DND-41 (cell line): ENCODE measurements around the gene ZSCAN12.
A peak's percentile ranks its signal among the peaks of the same experiment; 100 is the strongest.

Experiments
- ATAC-seq: fragments of 200-7000 bp; cut with Tn5 transposase; 3 replicates; pipeline ENCODE4 v1.9.1; 2021; ENCODE audit warnings: low read depth; ENCODE audit not compliant: insufficient read depth
- DNase-seq: peaks from one replicate; pipeline ENCODE4 v3.0.0-alpha.2; 2020
- H2AFZ ChIP-seq: 2 replicates; pipeline ENCODE4 v1.6.0; 2012; ENCODE audit warnings: low read depth, low read length
- H3K27ac ChIP-seq: 2 replicates; pipeline ENCODE4 v1.5.1; 2012; ENCODE audit warnings: low read length, inconsistent platforms
- H3K27me3 ChIP-seq: fragments of 200-600 bp; sonication (generic); 2 replicates; pipeline ENCODE4 v1.6.0; 2012; ENCODE audit warnings: low read length, mild to moderate bottlenecking, inconsistent platforms; ENCODE audit not compliant: insufficient read depth, poor library complexity
- H3K36me3 ChIP-seq: 2 replicates; pipeline ENCODE4 v1.5.1; 2012; ENCODE audit warnings: low read length, inconsistent platforms; ENCODE audit not compliant: insufficient read depth
- H3K4me1 ChIP-seq: 2 replicates; pipeline ENCODE4 v1.5.1; 2012; ENCODE audit warnings: mild to moderate bottlenecking, low read length; ENCODE audit not compliant: insufficient read depth
- H3K4me2 ChIP-seq: 2 replicates; pipeline ENCODE4 v1.6.0; 2012; ENCODE audit warnings: mild to moderate bottlenecking, moderate library complexity, low read length, inconsistent platforms; ENCODE audit not compliant: insufficient read depth
- H3K4me3 ChIP-seq, 2 experiments: fragments of 200-600 bp in 1 of 2; shearing (Covaris generic) in 1 of 2; 2 replicates each; pipeline ENCODE4 v1.5.1; 2012 to 2016; ENCODE audit warnings: inconsistent platforms in 2 of 2, low read length in 2 of 2, mild to moderate bottlenecking in 2 of 2, low read depth in 1 of 2, moderate library complexity in 1 of 2
- H3K79me2 ChIP-seq: 2 replicates; pipeline ENCODE4 v1.6.0; 2012; ENCODE audit warnings: low read length, inconsistent platforms; ENCODE audit not compliant: insufficient read depth
- H3K9ac ChIP-seq: 2 replicates; pipeline ENCODE4 v1.6.0; 2012; ENCODE audit warnings: low read depth, mild to moderate bottlenecking, inconsistent platforms, low read length, moderate library complexity
- H3K9me3 ChIP-seq: 2 replicates; pipeline ENCODE4 v1.5.1; 2012; ENCODE audit warnings: low read length, moderate library complexity, mild to moderate bottlenecking, inconsistent platforms; ENCODE audit not compliant: insufficient read depth, severe bottlenecking
- H4K20me1 ChIP-seq: 2 replicates; pipeline ENCODE4 v1.6.0; 2012; ENCODE audit warnings: low read length; ENCODE audit not compliant: insufficient read depth
- CTCF ChIP-seq: IDR thresholded peaks from 2 replicates; pipeline ENCODE4 v1.5.1; 2012; ENCODE audit warnings: borderline replicate concordance, low read length, moderate library complexity, mild to moderate bottlenecking; ENCODE audit not compliant: poor library complexity, severe bottlenecking; ENCODE audit errors: extremely low read depth
- EZH2 ChIP-seq: IDR thresholded peaks from 3 replicates; pipeline ENCODE4 v1.6.1; 2012; ENCODE audit warnings: borderline replicate concordance, low read depth, mild to moderate bottlenecking, moderate library complexity, low read length, inconsistent platforms; ENCODE audit not compliant: severe bottlenecking

Gene ZSCAN12

GRCh38 chr6:28343898-28344677, 55.5 kb downstream of the ZSCAN12 start:
- DNase-seq (no peak), ATAC-seq (no peak)
- Histone ChIP-seq H2AFZ (no peak overlapping the region), H3K27ac (no peak overlapping the region), H3K4me3 (no peak overlapping the region), H4K20me1 (no peaks in the 10 kb centered on the region), H3K4me1 (peaks cover 15% of the 10 kb centered on the region), H3K79me2 (no peaks in the 10 kb centered on the region), H3K27me3 (peaks cover 19% of the 10 kb centered on the region), H3K9me3 (peaks cover 7% of the 10 kb centered on the region), H3K9ac (no peak overlapping the region), H3K36me3 (no peaks in the 10 kb centered on the region), H3K4me2 (no peak overlapping the region)
- no peak for TF ChIP-seq CTCF
- no peak for TF ChIP-seq EZH2

- H4K20me1 ChIP-seq = no peaks in the 10 kb centered on the region
- TF ChIP-seq EZH2 (no peak), CTCF (no peak)
- no peak overlapping the region for H2AFZ ChIP-seq
- no peak overlapping the region for H3K27ac ChIP-seq
- H3K4me2 ChIP-seq = peak overlapping the region; percentile 38; the same call in 1 of the 2 replicates
- no peaks in the 10 kb centered on the region for H3K79me2 ChIP-seq
- ATAC-seq (no peak), DNase-seq (no peak)
- H3K4me3 ChIP-seq = no peak overlapping the region
- peaks cover 30% of the 10 kb centered on the region for H3K4me1 ChIP-seq
- H3K9me3 ChIP-seq = peaks cover 7% of the 10 kb centered on the region
- H3K36me3 ChIP-seq = no peaks in the 10 kb centered on the region
- H3K9ac ChIP-seq = no peak overlapping the region
- H3K27me3 ChIP-seq = peaks cover 3% of the 10 kb centered on the region
Observed at GRCh38 chr6:28340310-28341095, 59.0 kb downstream of the ZSCAN12 start.

GRCh38 chr6:28337121-28337520, 62.4 kb downstream of the ZSCAN12 start:
- H3K4me1 ChIP-seq = peaks cover 42% of the 10 kb centered on the region
- no peaks in the 10 kb centered on the region for H3K27me3 ChIP-seq
- H3K79me2 ChIP-seq = no peaks in the 10 kb centered on the region
- peak overlapping the region; percentile 88 for H3K9ac ChIP-seq
- peaks cover 7% of the 10 kb centered on the region for H3K9me3 ChIP-seq
- peak overlapping the region; percentile 89; the same call in 1 of the 2 replicates for H2AFZ ChIP-seq
- peak overlapping the region; percentile 68 for H3K4me2 ChIP-seq
- no peaks in the 10 kb centered on the region for H4K20me1 ChIP-seq
- ATAC-seq (no peak), DNase-seq (no peak)
- TF ChIP-seq EZH2 (no peak), CTCF (no peak)
- peak overlapping the region; percentile 90 for H3K27ac ChIP-seq
- no peaks in the 10 kb centered on the region for H3K36me3 ChIP-seq
- H3K4me3 ChIP-seq = peak overlapping the region in 1 of 2 experiments; percentile 79; a peak in 2 of 4 replicates
